ENCODE measurements around the gene TIAM1.
A peak's percentile ranks its signal among the peaks of the same experiment; 100 is the strongest.

Gene TIAM1

GRCh38 chr21:31205412-31205811 lies 138.6 kb downstream of the TIAM1 start:
- no peak for TF ChIP-seq CTCF (conservative IDR thresholded peaks at IDR 0.05)
- no peak overlapping the region for H3K27ac ChIP-seq

GRCh38 chr21:31204801-31205200 lies 139.3 kb downstream of the TIAM1 start:
- H3K27ac ChIP-seq, result no peak overlapping the region
- TF ChIP-seq CTCF (conservative IDR thresholded peaks at IDR 0.05), result no peak

- H3K27ac ChIP-seq, result no peak overlapping the region
- no peak for TF ChIP-seq CTCF (conservative IDR thresholded peaks at IDR 0.05)
These were observed 140.5 kb downstream of the TIAM1 start for GRCh38 chr21:31203431-31204054.

- no peak for TF ChIP-seq CTCF (conservative IDR thresholded peaks at IDR 0.05)
These were observed 142.5 kb downstream of the TIAM1 start for GRCh38 chr21:31201548-31201947.

GRCh38 chr21:31201144-31201543 lies 142.9 kb downstream of the TIAM1 start:
- no peak for TF ChIP-seq CTCF (conservative IDR thresholded peaks at IDR 0.05)
- no peak overlapping the region for H3K27ac ChIP-seq

More at GRCh38 chr21:31201548-31201947, 142.5 kb downstream of the TIAM1 start:
- H3K27ac ChIP-seq, result no peak overlapping the region

- peak; percentile 89 for TF ChIP-seq CTCF (conservative IDR thresholded peaks at IDR 0.05)
- H3K27ac ChIP-seq, result no peak overlapping the region
These were observed 145.5 kb downstream of the TIAM1 start for GRCh38 chr21:31198575-31198974.

GRCh38 chr21:31196724-31197123 lies 147.3 kb downstream of the TIAM1 start:
- TF ChIP-seq CTCF (conservative IDR thresholded peaks at IDR 0.05), result no peak
- no peak overlapping the region for H3K27ac ChIP-seq

Data from VCaP (cell line).